HL-60 (cell line): ENCODE measurements around the gene CRMP1.

Source experiments
- POLR2AphosphoS5 ChIP-seq: IDR thresholded peaks from 2 replicates; pipeline ENCODE4 v1.6.1; 2012; ENCODE audit warnings: low read depth
- TF ChIP-seq, protein P1 (sequence below): IDR thresholded peaks from one replicate; pipeline ENCODE4 v1.5.1; 2011; ENCODE audit warnings: low read length, control low read depth, inconsistent platforms; ENCODE audit not compliant: insufficient read depth

- TF ChIP-seq, protein P1, sequence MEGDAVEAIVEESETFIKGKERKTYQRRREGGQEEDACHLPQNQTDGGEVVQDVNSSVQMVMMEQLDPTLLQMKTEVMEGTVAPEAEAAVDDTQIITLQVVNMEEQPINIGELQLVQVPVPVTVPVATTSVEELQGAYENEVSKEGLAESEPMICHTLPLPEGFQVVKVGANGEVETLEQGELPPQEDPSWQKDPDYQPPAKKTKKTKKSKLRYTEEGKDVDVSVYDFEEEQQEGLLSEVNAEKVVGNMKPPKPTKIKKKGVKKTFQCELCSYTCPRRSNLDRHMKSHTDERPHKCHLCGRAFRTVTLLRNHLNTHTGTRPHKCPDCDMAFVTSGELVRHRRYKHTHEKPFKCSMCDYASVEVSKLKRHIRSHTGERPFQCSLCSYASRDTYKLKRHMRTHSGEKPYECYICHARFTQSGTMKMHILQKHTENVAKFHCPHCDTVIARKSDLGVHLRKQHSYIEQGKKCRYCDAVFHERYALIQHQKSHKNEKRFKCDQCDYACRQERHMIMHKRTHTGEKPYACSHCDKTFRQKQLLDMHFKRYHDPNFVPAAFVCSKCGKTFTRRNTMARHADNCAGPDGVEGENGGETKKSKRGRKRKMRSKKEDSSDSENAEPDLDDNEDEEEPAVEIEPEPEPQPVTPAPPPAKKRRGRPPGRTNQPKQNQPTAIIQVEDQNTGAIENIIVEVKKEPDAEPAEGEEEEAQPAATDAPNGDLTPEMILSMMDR = no peak
- no peak for TF ChIP-seq POLR2AphosphoS5
These were observed 23.3 kb upstream of the CRMP1 start for GRCh38 chr4:5916229-5916628.
